ENCODE results near the gene MEST. TPM values are rescaled to one million over a fixed set of nuclear protein-coding genes. Genes with fewer than 3 reads are reported as not detected.
"Not testable (repeated sequence)": the region's sequence is repeated elsewhere in the genome, so short reads cannot be mapped to it uniquely, and the experiment has no call there.

Gene MEST
- total and polyA plus RNA-seq, 4 donors, result 2.7 to 23.0 (median 7.0) TPM

DNA sequence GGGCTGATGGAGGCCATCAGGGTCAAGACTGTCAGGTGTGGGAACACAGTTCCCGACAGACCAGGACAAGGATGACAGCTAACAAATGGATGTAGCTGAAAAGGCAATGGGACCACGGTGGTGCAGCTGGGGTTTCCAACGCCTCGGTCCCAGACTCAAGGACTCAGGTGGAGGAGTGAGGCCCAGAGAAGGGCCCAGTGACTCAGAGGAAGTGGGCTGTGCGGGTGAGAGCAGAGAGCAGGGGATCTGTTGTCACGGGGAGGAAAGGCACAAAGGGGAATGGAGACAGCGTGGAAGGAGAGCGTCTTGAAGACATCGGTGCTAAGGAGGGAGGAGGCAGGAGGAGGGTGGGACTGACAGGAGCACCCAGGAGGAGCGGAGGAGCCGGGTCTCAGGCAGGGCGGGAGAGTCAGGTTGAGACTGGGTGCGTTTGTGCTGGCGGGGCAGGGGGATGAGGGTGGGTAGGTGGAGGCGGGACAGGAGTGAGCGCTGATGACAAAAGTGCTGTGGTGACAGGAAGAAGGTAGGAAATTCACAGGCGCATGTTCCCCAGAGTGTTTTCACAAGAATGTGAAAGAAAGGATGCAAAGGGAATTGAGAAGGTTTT lies 31.7 kb downstream of the MEST start:
- H3K9me3 ChIP-seq (ENCODE audit: control insufficient read depth, low read length); H3K27me3 ChIP-seq (ENCODE audit: control insufficient read depth in 1 of 2, insufficient read depth in 2 of 2, low read length in 1 of 2); H3K27ac ChIP-seq (ENCODE audit: low read depth in 1 of 2, low read length in 2 of 2); H3K36me3 ChIP-seq (ENCODE audit: control insufficient read depth in 1 of 2, insufficient read depth in 2 of 2, low read length in 1 of 2); H3K4me1 ChIP-seq (ENCODE audit: control insufficient read depth in 1 of 2, insufficient read depth in 2 of 2, low read length in 2 of 2); H3K4me3 ChIP-seq (ENCODE audit: low read length in 2 of 2); DNase-seq; intact Hi-C loops (cut with DNase I); ATAC-seq (ENCODE audit: low FRiP score): not testable (repeated sequence)
- WGBS, 2 donors, result 90 to 93% methylated on average over 16 to 17 of the region's 17 CpGs

DNA sequence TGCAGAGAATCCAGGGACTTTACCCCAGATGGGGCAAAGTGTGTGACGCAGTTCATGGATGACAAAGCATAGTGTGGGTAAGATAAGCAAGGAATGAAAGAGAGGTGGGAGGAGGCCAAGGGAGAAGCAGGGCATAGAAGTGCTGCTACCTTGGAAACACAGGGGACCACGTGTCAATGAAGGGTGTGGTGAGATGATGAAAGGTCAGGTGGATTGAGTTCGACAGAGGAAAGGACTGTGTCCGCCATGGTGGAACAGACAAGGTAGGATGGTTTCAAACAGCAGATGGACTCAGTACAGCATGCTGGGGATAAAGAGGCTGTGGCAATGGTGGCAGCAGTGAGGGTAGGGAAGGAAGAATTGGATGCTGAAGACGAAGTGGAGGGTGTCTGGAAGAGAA lies 32.7 kb downstream of the MEST start:
- 93 to 98% methylated on average over 5 of the region's 5 CpGs for WGBS, 2 donors
- Histone ChIP-seq H3K27me3 (ENCODE audit: control insufficient read depth in 1 of 2, insufficient read depth in 2 of 2, low read length in 1 of 2) (no peaks in the 10 kb centered on the region), H3K9me3 (ENCODE audit: control insufficient read depth, low read length) (peaks cover 2% of the 10 kb centered on the region), H3K4me3 (ENCODE audit: low read length in 2 of 2) (no peak overlapping the region), H3K4me1 (ENCODE audit: control insufficient read depth in 1 of 2, insufficient read depth in 2 of 2, low read length in 2 of 2) (no peaks in the 10 kb centered on the region), H3K27ac (ENCODE audit: low read depth in 1 of 2, low read length in 2 of 2) (no peak overlapping the region), H3K36me3 (ENCODE audit: control insufficient read depth in 1 of 2, insufficient read depth in 2 of 2, low read length in 1 of 2) (peaks cover 0 to 2% of the 10 kb centered on the region in 2 donors)
- DNase-seq (no peak), ATAC-seq (ENCODE audit: low FRiP score) (no peak)
- intact Hi-C loops (cut with DNase I), result no loop called here

- intact Hi-C loops (cut with DNase I); ATAC-seq (ENCODE audit: low FRiP score); H3K4me3 ChIP-seq (ENCODE audit: low read length in 2 of 2); H3K36me3 ChIP-seq (ENCODE audit: control insufficient read depth in 1 of 2, insufficient read depth in 2 of 2, low read length in 1 of 2); H3K27me3 ChIP-seq (ENCODE audit: control insufficient read depth in 1 of 2, insufficient read depth in 2 of 2, low read length in 1 of 2); H3K27ac ChIP-seq (ENCODE audit: low read depth in 1 of 2, low read length in 2 of 2); DNase-seq; H3K9me3 ChIP-seq (ENCODE audit: control insufficient read depth, low read length); H3K4me1 ChIP-seq (ENCODE audit: control insufficient read depth in 1 of 2, insufficient read depth in 2 of 2, low read length in 2 of 2): not testable (repeated sequence)
- WGBS, 2 donors, result 82 to 87% methylated on average over 12 to 17 of the region's 17 CpGs
These were observed 36.0 kb downstream of the MEST start for GRCh38 chr7:130527752-130528355.

DNA sequence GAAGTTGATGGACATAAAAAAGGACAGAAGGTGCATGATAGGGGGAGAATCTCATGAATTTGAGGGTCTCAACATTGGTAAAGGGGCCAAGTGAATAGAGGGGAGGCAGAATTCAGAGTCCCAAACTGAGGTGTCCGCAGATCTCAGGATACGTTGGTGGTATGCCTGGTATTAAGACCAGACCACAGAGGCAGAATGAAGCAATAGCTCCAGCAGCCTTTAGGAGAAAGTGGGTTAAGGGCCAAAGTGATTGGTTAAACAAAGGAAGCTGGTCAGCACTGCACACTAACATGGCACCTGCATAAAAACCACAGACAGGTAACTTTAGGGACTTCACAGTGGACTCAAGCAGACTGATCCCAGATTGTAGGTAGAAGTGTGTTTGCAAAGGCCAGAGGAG lies 37.5 kb downstream of the MEST start:
- no peak for ATAC-seq (ENCODE audit: low FRiP score)
- intact Hi-C loops (cut with DNase I), result no loop called here
- Histone ChIP-seq H3K4me3 (ENCODE audit: low read length in 2 of 2) (no peak overlapping the region), H3K27ac (ENCODE audit: low read depth in 1 of 2, low read length in 2 of 2) (no peak overlapping the region), H3K9me3 (ENCODE audit: control insufficient read depth, low read length) (peaks cover 2% of the 10 kb centered on the region), H3K27me3 (ENCODE audit: control insufficient read depth in 1 of 2, insufficient read depth in 2 of 2, low read length in 1 of 2) (no peaks in the 10 kb centered on the region), H3K36me3 (ENCODE audit: control insufficient read depth in 1 of 2, insufficient read depth in 2 of 2, low read length in 1 of 2) (peaks cover 0 to 2% of the 10 kb centered on the region in 2 donors), H3K4me1 (ENCODE audit: control insufficient read depth in 1 of 2, insufficient read depth in 2 of 2, low read length in 2 of 2) (no peaks in the 10 kb centered on the region)
- DNase-seq, result no peak
- 91 to 95% methylated on average over 2 of the region's 2 CpGs for WGBS, 2 donors

DNA sequence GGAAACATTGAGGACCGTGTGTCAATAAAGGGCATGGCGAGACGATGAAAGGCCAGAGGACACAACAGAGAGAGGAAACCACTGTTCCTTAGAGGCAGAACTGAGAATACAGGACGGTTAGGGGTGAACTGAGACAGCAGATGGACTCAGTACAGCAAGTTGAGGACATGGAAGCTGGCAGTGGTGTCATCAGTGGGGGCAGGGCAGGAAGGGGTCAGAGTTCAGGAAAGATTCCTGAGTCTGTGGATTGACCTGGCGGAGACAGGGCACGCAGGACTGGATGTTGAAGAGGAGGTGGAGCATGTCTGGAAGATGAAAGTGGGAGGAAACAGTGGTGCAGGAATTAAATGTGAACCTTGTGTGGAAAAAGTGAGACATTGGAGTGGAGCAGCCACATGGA lies 46.0 kb downstream of the MEST start:
- H3K36me3 ChIP-seq (ENCODE audit: control insufficient read depth in 1 of 2, insufficient read depth in 2 of 2, low read length in 1 of 2); ATAC-seq (ENCODE audit: low FRiP score); H3K9me3 ChIP-seq (ENCODE audit: control insufficient read depth, low read length); H3K4me1 ChIP-seq (ENCODE audit: control insufficient read depth in 1 of 2, insufficient read depth in 2 of 2, low read length in 2 of 2); H3K27ac ChIP-seq (ENCODE audit: low read depth in 1 of 2, low read length in 2 of 2); H3K4me3 ChIP-seq (ENCODE audit: low read length in 2 of 2); intact Hi-C loops (cut with DNase I); H3K27me3 ChIP-seq (ENCODE audit: control insufficient read depth in 1 of 2, insufficient read depth in 2 of 2, low read length in 1 of 2); DNase-seq: not testable (repeated sequence)
- 84 to 91% methylated on average over 6 of the region's 6 CpGs for WGBS, 2 donors

DNA sequence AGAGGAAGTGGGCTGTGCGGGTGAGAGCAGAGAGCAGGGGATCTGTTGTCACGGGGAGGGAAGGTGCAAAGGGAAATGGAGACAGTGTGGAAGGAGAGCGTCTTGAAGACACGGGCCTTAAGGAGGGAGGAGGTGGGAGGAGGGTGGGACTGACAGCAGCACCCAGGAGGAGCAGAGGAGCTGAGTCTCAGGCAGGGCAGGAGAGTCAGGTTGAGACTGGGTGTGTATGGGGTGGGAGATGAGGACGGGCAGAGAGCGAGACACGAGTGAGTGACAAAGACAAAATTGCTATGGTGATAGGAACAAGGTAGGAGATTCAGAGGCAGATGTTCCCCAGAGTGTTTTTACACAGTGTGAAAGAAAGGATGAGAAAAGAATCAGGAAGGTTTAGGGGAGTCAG lies 49.4 kb downstream of the MEST start:
- H3K27ac ChIP-seq (ENCODE audit: low read depth in 1 of 2, low read length in 2 of 2); H3K4me3 ChIP-seq (ENCODE audit: low read length in 2 of 2); DNase-seq; ATAC-seq (ENCODE audit: low FRiP score); intact Hi-C loops (cut with DNase I); H3K9me3 ChIP-seq (ENCODE audit: control insufficient read depth, low read length); H3K27me3 ChIP-seq (ENCODE audit: control insufficient read depth in 1 of 2, insufficient read depth in 2 of 2, low read length in 1 of 2); H3K4me1 ChIP-seq (ENCODE audit: control insufficient read depth in 1 of 2, insufficient read depth in 2 of 2, low read length in 2 of 2); H3K36me3 ChIP-seq (ENCODE audit: control insufficient read depth in 1 of 2, insufficient read depth in 2 of 2, low read length in 1 of 2): not testable (repeated sequence)
- 88 to 90% methylated on average over 7 of the region's 7 CpGs for WGBS, 2 donors

- H3K4me1 ChIP-seq (ENCODE audit: control insufficient read depth in 1 of 2, insufficient read depth in 2 of 2, low read length in 2 of 2); intact Hi-C loops (cut with DNase I); H3K27ac ChIP-seq (ENCODE audit: low read depth in 1 of 2, low read length in 2 of 2); H3K36me3 ChIP-seq (ENCODE audit: control insufficient read depth in 1 of 2, insufficient read depth in 2 of 2, low read length in 1 of 2); H3K27me3 ChIP-seq (ENCODE audit: control insufficient read depth in 1 of 2, insufficient read depth in 2 of 2, low read length in 1 of 2); H3K9me3 ChIP-seq (ENCODE audit: control insufficient read depth, low read length); ATAC-seq (ENCODE audit: low FRiP score); H3K4me3 ChIP-seq (ENCODE audit: low read length in 2 of 2); DNase-seq: not testable (repeated sequence)
- WGBS, 2 donors, result 64 to 80% methylated on average over 4 of the region's 4 CpGs
These were observed 50.4 kb downstream of the MEST start for GRCh38 chr7:130542297-130542696.

GRCh38 chr7:130543487-130544010 lies 51.7 kb downstream of the MEST start:
- Histone ChIP-seq H3K27me3 (ENCODE audit: control insufficient read depth in 1 of 2, insufficient read depth in 2 of 2, low read length in 1 of 2) (no peaks in the 10 kb centered on the region), H3K9me3 (ENCODE audit: control insufficient read depth, low read length) (no peaks in the 10 kb centered on the region), H3K4me1 (ENCODE audit: control insufficient read depth in 1 of 2, insufficient read depth in 2 of 2, low read length in 2 of 2) (no peaks in the 10 kb centered on the region), H3K4me3 (ENCODE audit: low read length in 2 of 2) (no peak overlapping the region), H3K27ac (ENCODE audit: low read depth in 1 of 2, low read length in 2 of 2) (no peak overlapping the region), H3K36me3 (ENCODE audit: control insufficient read depth in 1 of 2, insufficient read depth in 2 of 2, low read length in 1 of 2) (peaks cover 0 to 2% of the 10 kb centered on the region in 2 donors)
- ATAC-seq (ENCODE audit: low FRiP score), result no peak
- intact Hi-C loops (cut with DNase I), result no loop called here
- DNase-seq, result no peak
- WGBS, 2 donors, result 95 to 98% methylated on average over 2 of the region's 2 CpGs

DNA sequence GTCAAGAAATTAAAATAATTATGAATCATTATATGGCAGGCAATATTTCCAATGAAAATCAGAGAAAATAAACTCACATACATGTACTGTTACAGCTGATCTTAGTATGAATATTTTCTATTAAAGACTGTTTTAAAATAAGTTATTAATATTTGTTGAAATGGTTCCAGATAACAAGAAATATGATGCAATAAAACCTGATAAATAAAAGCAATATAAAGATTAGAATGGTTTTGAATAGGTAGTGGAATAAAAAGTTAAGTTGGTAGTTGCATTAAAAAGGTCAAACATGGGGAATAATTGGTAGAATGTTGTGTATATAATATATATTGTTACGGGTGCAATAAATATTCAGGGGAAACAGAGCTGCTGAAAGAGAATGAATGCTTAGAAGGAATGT lies 52.5 kb downstream of the MEST start:
- no peaks in the 10 kb centered on the region for H3K27me3 ChIP-seq (ENCODE audit: control insufficient read depth in 1 of 2, insufficient read depth in 2 of 2, low read length in 1 of 2)
- no peak overlapping the region for H3K27ac ChIP-seq (ENCODE audit: low read depth in 1 of 2, low read length in 2 of 2)
- H3K36me3 ChIP-seq (ENCODE audit: control insufficient read depth in 1 of 2, insufficient read depth in 2 of 2, low read length in 1 of 2), result peaks cover 0 to 2% of the 10 kb centered on the region in 2 donors
- no peak overlapping the region for H3K4me3 ChIP-seq (ENCODE audit: low read length in 2 of 2)
- H3K4me1 ChIP-seq (ENCODE audit: control insufficient read depth in 1 of 2, insufficient read depth in 2 of 2, low read length in 2 of 2), result no peaks in the 10 kb centered on the region
- no peak for ATAC-seq (ENCODE audit: low FRiP score)
- intact Hi-C loops (cut with DNase I), result no loop called here
- no peaks in the 10 kb centered on the region for H3K9me3 ChIP-seq (ENCODE audit: control insufficient read depth, low read length)
- WGBS, 2 donors, result 93 to 97% methylated on average over 1 of the region's 1 CpG
- no peak for DNase-seq

Measured in aorta (tissue), 5 donors.